NCI-H2196 (cell line): ENCODE data around the gene KIF16B.
A peak's percentile ranks its signal among the peaks of the same experiment; 100 is the strongest.

Experiments
- DNase-seq: peaks from one replicate; lab custom pipeline; 2025; ENCODE audit not compliant: unreplicated experiment; lab: John Stamatoyannopoulos, UW

The KIF16B gene

DNA sequence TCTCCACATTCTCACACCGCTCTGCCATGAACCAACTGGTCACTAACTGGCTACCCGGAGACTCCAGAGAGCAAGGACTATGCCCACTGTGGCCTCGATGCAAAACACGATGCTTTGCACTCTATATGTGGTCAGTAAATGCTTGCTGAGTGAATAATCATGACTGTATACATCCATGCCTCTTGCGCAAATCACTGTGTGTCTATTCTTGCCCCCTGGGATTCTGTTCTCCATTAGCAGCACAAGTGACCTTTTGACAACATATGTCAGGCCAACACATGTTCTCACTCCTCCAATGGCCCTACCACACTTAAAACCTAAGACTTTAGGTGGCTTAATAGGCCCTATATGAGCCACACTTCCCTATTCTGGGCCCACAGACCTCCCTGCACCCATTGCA, 16.9 kb downstream of the KIF16B start:
- no peak for DNase-seq

GRCh38 chr20:16555754-16556153, 17.5 kb downstream of the KIF16B start:
- no peak for DNase-seq

GRCh38 chr20:16554766-16555543, 18.3 kb downstream of the KIF16B start:
- no peak for DNase-seq

DNA sequence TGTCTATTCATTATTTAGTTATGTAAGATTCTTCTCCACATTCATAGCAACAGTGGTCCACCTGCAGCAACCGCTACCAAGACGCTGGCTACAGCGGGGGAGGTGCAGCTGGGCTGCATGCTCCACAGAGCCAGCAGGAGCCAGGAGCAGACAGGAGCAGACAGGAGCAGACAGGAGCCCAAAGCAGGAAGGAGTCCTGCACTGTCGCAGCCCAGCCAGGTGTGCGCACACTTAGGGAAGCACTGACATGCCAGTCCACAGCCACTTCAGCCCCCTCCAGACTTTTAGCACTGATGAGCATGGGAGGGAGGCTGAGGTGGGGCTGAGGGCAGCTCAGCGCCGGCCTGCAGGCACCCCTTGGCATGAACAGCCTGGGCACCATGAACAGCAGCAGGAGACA, 19.6 kb downstream of the KIF16B start:
- no peak for DNase-seq

DNA sequence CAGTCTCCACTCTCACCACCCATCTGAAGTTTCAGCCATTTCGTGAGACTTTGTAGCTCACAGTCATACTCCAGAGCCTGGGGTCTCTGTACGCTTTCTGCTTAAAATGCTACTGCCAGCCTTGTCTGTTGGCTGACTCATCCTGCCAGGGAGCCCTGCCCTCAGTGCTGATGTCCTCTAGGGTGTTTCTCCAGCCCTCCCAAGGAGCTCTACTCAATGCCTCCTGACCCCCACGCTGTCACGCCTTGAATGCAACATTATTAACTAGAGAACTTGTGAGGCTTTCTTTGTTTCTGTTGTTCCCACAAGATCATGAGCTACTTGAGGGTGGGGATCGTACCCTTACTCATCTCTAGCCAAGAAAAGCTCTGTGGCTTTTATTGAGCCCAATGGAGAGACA, 20.1 kb downstream of the KIF16B start:
- DNase-seq: no peak

- DNase-seq: no peak
Observed at GRCh38 chr20:16552015-16552414, 21.2 kb downstream of the KIF16B start.

- no peak for DNase-seq
Observed at GRCh38 chr20:16551607-16552006, 21.6 kb downstream of the KIF16B start.

- DNase-seq: no peak
Observed at GRCh38 chr20:16548068-16548672, 25.1 kb downstream of the KIF16B start.

DNA sequence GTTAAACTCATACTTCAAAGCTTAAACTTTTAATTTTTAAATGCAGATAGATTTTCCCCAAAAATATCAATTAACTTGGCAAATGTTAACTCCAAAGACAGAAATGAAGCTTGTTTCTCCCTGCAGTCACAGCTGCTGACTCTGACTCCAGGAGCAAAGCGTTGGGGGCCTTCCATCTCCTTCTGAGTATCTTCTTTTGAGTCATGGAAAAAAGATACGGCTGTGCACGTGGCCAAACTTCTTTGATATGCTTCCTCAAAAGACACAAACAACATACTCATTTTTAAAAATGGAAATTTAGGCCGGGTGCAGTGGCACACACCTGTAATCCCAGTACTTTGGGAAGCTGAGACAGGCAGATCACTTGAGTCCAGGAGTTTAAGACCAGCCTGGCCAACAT, 28.3 kb downstream of the KIF16B start:
- DNase-seq: no peak

GRCh38 chr20:16542477-16542876, 30.8 kb downstream of the KIF16B start:
- no peak for DNase-seq

DNA sequence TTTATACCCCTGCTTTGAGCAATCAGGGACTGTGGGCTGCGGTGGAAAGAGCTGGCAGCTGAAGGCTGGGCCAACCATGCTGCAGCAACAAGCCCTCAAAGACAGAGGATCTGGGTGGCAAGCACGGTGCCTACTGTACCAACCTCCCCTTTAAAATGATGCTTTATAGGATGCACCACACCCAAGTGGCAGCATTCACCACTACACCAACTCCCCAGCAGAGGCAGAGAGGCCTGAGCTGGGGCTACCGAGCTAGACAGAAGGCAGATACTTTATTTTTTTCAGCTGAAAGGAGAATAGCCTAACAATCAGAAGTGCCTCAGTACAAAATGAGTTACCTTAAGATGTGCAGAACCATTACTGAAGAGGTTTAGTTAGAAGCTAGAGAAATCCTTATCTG, 31.4 kb downstream of the KIF16B start:
- DNase-seq: no peak

DNA sequence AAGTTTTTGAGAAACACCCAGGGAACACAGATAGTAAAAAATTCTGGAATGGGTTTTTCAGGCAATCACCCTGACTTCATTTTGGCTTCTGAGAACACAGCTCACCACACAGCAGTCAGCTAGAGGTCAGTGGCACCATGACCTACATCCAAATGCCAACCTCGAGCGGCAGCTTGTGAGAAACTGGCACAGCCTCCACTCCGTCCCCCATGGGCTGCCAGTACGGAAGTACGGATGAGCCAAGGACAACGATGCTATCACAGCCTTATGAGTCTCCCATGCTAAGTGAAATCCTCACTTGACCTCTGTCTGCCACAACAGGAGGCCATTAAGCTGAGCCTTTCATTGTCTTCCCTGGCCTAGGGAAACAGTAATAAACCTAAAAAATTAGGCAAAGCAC, 32.0 kb downstream of the KIF16B start:
- no peak for DNase-seq

- DNase-seq: no peak
Observed at GRCh38 chr20:16539280-16540021, 33.8 kb downstream of the KIF16B start.

DNA sequence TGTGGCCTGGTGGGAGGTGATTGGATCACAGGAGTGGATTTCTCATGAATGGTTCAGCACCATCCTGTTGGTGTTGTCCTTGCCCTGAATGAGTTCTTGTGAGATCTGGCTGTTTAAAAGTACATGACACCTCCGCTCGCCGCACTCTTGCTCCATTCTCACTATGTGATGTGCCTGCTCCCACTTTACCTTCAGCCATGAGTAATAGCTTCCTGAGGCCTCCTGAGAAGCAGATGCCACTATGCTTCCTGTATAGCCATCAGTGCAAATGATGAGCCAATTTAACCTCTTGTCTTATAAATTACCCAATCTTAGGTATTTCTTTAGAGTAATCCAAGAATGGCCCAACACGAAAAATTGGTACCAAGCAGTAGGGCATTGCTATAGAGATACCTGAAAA, 34.5 kb downstream of the KIF16B start:
- no peak for DNase-seq

DNA sequence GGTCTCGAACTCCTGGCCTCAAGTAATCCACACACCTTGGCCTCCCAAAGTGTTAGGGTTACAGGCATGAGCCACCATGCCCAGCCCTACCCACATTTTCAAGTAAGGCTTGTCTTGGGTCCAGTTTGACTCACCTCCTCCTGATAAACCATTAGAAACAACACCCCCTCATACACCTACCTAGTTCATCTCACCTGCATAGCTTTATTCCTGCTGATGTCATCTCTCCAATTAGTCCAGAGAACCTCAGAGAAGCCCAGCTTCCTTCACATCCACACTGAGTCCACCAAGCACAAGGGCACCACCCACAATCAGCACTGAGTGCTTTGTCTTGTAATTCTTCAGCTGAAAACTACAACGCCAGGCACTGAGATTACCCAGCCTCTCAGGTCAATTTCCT, 35.3 kb downstream of the KIF16B start:
- DNase-seq: no peak

GRCh38 chr20:16537025-16537665, 36.1 kb downstream of the KIF16B start:
- DNase-seq: no peak

DNA sequence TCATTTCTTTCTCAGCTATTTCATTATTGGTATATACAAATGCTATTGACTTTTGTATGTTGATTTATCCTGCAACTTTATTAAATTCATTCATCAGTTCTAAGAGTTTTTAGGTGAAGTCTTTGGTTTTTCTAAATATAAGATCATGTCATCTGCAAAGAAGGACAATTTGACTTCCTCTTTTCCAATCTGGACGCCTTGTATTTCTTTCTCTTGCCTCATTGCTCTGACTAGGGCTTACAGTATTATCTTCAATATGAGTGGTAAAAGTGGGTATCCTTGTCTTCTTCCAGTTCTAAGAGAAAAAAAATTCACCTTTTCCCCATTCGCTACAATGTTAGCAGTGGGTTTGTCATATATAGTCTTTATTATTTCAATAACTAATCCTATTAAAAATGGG, 38.0 kb downstream of the KIF16B start:
- no peak for DNase-seq

- DNase-seq: no peak
Observed at GRCh38 chr20:16533502-16533901, 39.7 kb downstream of the KIF16B start.

- DNase-seq: no peak
Observed at GRCh38 chr20:16531485-16531884, 41.8 kb downstream of the KIF16B start.

DNA sequence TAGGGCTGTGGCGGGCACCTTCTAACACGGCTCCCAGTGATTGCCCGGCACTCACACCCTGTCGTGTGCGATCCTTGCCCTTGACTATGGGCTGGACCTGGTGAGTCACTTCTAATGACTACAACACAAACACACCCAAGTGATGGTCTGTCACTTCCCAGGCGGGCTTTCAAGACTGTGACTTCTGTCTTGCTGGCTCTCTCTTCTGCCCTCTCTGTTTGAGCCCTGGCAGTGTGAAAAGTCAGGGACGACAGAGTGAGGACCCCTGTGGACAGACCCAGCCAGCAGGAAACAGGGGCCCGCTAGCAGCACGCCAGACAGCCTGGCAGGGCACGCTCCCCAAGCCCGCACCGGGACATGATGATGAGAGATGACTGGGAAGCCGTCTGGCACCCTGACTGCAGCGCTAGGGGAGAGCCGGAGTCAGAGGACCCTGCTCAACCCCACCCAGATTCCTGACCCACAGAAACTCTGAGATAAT, 43.0 kb downstream of the KIF16B start:
- no peak for DNase-seq

GRCh38 chr20:16528078-16528477, 45.2 kb downstream of the KIF16B start:
- peak; percentile 61 for DNase-seq

GRCh38 chr20:16527438-16527837, 45.8 kb downstream of the KIF16B start:
- DNase-seq: no peak
